Hippocampal formation (tissue), 2 donors: ENCODE data around the gene CSNK2A3.
A peak's percentile ranks its signal among the peaks of the same experiment; 100 is the strongest.

ENCODE experiments used
- DNase-seq, 2 donors: peaks; one replicate each; lab custom pipeline; 2025; lab: John Stamatoyannopoulos, UW

CSNK2A3 gene

GRCh38 chr11:11335043-11335442 is 18.0 kb downstream of the CSNK2A3 start:
- no peak for DNase-seq

GRCh38 chr11:11334607-11335006 is 18.4 kb downstream of the CSNK2A3 start:
- DNase-seq, result no peak

- no peak for DNase-seq
These were observed 20.8 kb downstream of the CSNK2A3 start for GRCh38 chr11:11332141-11332710.

- DNase-seq, result no peak
These were observed 23.8 kb downstream of the CSNK2A3 start for GRCh38 chr11:11329062-11329806.

GRCh38 chr11:11324090-11324489 is 29.0 kb downstream of the CSNK2A3 start:
- no peak for DNase-seq

GRCh38 chr11:11322101-11322500 is 30.9 kb downstream of the CSNK2A3 start:
- peak in 1 of 2 donors; percentile 12 for DNase-seq

- no peak for DNase-seq
These were observed 32.2 kb downstream of the CSNK2A3 start for GRCh38 chr11:11320825-11321224.

GRCh38 chr11:11318961-11319360 is 34.1 kb downstream of the CSNK2A3 start:
- no peak for DNase-seq

GRCh38 chr11:11318461-11318860 is 34.6 kb downstream of the CSNK2A3 start:
- DNase-seq, result no peak

- DNase-seq, result no peak
These were observed 36.3 kb downstream of the CSNK2A3 start for GRCh38 chr11:11316651-11317230.

- DNase-seq, result peak in 1 of 2 donors; percentile 18
These were observed 39.0 kb downstream of the CSNK2A3 start for GRCh38 chr11:11313902-11314692.

GRCh38 chr11:11313426-11313825 is 39.6 kb downstream of the CSNK2A3 start:
- DNase-seq, result no peak

GRCh38 chr11:11312738-11313137 is 40.3 kb downstream of the CSNK2A3 start:
- no peak for DNase-seq

- DNase-seq, result no peak
These were observed 41.9 kb downstream of the CSNK2A3 start for GRCh38 chr11:11311169-11311568.

GRCh38 chr11:11309906-11310305 is 43.1 kb downstream of the CSNK2A3 start:
- no peak for DNase-seq

- DNase-seq, result no peak
These were observed 44.8 kb downstream of the CSNK2A3 start for GRCh38 chr11:11308249-11308648.

GRCh38 chr11:11306855-11307254 is 46.2 kb downstream of the CSNK2A3 start:
- DNase-seq, result no peak

- DNase-seq, result no peak
These were observed 48.5 kb downstream of the CSNK2A3 start for GRCh38 chr11:11304550-11304949.

- DNase-seq, result no peak
These were observed 50.5 kb downstream of the CSNK2A3 start for GRCh38 chr11:11302565-11302964.
